CD4-positive, alpha-beta T cell treated with Interleukin-6 for 4 hours (primary cell): ENCODE measurements around the gene CEP350.

ENCODE experiments used
- DNase-seq: peaks from one replicate; pipeline ENCODE4 v3.0.0-alpha.2; 2020; ENCODE audit warnings: mixed read lengths

The CEP350 gene

DNA sequence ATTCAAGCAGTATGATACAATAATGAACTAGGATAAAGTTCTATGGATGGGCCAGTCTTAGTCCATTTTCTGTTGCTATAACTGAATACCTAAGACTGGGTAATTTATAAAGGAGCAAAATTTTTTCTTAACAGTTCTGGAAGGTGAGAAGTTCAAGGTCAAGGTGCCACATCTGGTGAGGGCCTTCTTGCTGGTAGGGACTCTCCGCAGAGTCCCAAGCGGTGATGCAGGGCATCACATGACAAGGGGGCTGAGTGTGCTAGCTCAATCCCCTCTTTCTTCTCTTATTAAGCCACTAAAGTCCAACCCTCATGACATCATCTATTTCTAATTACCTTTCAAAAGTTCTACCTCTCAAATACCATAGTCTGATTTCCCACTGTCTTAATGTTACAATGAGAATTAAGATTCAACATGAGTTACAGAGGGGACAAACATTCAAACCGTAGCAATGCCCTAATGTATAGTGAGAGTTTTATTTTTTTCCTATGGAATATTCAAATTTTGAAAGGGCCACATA is 107.9 kb downstream of the CEP350 start:
- DNase-seq: no peak

DNA sequence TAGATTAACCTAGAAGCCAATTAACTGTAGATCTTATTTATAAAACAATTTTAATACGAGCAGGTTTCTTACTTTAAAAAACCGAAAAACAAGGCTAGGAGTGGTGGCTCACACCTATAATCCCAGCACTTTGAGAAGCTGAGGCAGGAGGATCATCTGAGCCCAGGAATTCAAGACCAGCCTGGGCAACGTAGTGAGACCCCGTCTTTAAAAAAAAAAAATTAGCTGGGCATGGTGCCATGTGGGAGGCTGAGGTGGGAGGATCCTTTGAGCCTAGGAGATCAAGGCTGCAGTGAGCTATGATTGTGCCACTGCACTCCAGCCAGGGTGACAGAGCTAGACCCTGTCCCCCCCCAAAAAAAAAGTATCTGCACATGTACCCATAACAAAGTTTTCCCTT is 110.8 kb downstream of the CEP350 start:
- DNase-seq: no peak

- DNase-seq: no peak
These were observed 111.5 kb downstream of the CEP350 start for GRCh38 chr1:180066150-180066549.

- DNase-seq: no peak
These were observed 115.7 kb downstream of the CEP350 start for GRCh38 chr1:180070286-180070685.

DNA sequence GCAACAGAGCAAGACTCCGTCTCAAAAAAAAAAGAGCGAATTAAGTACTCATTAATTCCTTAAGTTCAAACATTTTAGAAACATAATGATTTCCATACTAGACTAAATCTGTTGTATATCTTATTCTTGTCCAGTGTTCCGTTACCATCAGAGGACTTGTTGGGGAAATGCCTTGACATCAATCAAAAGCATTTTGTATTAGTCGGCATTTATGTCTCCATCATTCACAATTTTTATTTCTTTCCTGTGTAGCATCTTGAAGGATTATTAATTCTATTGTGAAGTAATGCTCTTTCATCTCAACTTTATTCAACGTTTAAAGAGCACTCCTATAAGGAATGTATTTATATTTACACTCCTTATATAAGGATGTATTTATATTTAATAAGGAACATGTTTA is 117.1 kb downstream of the CEP350 start:
- DNase-seq: no peak

DNA sequence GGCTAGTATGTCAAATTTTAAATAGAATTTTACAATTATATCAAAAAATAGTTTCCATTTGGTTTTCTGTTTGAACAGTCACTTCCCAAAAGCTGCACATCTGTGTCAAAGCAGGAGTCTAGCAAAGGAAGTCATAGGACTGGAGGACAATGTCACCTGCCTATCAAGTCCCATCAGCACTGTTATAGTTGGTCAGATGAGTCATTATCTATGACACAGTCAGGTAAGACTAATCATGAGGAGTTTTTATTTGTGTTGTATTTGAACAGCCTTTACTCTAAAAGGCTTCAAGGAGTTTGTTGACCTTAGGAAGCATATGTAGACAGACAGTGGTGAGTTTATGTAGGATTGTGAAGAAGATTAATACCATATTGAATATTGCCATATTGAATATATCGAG is 125.8 kb downstream of the CEP350 start:
- no peak for DNase-seq

DNA sequence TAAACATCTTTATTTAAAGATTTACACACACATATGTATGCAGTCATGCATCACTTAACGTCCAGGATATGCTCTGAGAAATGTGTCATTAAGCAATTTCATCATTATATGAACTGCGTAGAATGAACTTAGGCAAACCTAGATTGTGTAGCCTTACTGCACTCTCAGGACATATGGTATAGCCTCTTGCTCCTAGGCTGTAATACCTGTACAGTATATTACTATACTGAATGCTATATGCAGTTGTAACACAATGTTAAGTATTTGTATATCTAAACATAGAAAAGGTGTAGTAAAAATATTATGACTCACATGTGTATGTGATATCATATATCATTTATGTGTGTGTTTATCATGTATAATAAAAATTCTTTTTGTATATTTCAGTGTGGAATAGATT is 126.9 kb downstream of the CEP350 start:
- DNase-seq: no peak

DNA sequence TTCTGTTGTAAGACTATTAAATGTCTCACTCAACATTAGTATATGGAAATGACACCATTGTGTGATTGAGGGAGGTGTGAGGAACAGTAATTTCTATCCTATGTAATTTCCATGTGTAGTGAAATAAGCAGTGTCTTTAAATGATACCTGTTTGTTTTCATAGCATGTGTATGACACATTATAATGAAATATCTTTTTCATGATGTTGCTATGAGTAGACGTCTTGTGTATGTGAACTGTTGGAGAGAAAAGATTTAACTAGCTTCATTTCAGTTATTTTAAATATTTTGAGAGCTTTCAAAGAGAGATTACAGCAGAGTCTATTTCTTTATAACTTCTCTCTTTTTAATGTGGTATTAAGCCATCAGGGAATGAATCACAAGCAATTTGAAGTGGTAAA is 128.6 kb downstream of the CEP350 start:
- DNase-seq: no peak

DNA sequence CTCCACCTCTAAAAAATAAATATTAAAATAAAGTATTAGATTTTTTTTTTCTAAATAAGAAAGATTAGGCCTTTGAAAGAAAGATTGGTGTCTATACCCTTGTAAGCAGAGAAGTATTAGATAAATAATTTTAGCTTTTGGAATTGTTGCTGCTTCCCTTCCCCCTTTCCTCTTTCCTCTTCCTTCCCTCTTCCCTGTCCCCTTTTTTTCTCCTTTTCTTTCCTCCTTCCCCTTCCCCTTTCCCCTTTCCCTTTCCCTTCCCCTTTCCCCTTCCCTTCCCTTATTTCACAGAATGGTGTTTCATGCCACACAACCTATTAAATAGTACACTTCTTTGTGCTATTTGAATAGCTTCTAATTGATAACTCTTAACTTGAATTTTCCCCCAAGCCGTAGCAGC is 130.3 kb downstream of the CEP350 start:
- DNase-seq: no peak

- DNase-seq: no peak
These were observed 130.7 kb downstream of the CEP350 start for GRCh38 chr1:180085331-180085730.

GRCh38 chr1:180092931-180093650 is 138.5 kb downstream of the CEP350 start:
- DNase-seq: no peak

DNA sequence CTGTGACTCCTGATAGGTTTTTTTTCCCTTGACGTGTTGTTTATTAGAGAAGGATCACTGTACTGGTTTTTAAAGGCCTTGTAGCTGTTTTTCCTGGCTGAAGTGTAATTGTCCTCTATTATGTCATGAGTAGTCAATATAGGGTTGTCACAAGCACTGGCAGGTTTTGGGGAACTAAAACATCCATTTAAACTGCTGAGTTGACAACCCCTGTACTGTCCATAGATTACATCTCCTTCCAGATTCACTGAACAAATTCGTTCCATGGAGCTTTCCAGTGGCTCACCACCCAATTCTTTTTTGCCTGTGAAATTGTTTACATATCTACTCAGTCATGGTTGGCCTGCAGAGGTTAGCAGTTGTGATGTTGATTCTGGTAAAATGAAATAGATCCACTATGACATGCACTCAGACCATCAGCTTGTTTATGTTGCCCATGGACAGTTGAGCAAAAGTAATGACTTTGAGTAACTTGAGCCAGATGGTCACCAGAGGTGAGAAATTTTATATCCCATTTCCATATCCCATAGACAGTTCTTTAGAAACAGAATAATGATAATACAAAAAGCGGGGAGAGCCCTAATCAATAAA is 140.2 kb downstream of the CEP350 start:
- no peak for DNase-seq

DNA sequence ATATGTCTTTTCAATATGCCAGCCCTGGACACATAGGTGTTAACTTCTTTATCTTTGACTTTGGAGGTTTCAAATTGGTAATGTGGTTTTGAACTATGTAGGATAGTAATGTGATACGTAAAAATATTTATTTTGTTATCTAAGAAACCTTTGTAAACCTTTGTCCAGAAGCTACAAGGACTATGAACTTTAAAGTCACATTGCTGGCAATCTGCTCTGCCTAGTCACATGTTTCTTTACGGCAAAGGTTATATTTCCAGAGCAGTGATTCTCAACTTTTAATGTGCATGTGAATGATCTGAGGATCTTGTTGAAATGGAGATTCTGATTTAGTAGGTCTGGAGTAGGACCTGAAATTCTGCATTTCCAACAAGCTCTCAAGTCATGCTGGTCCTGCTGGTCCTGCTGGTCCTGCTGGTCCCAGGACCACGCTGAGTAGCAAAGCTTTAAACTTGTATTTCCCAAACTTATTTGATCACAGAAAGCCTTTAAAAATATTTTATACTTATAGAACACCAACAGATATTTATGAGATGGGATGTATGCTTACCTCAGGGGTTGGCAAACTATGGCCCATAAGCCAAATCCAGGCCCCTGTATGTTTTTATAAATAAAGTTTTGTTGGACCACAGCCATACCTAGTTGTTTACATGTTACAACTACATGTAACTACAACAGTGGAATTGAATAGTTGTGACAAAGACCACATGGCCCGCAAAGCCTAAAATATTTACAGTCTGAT is 142.1 kb downstream of the CEP350 start:
- no peak for DNase-seq

DNA sequence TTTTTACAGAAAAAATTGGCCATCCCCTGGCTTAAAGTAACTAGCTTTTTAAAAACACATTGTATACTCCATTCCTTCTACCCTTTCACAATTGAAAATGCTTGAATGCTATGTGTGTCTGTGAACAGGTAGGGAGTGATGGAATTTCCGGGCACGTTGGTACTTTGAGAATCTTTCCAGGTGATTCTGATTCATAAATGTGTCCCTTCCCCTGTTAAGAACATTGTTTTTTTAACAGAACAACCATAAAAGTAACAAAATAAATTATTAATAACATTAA is 142.7 kb downstream of the CEP350 start:
- no peak for DNase-seq

DNA sequence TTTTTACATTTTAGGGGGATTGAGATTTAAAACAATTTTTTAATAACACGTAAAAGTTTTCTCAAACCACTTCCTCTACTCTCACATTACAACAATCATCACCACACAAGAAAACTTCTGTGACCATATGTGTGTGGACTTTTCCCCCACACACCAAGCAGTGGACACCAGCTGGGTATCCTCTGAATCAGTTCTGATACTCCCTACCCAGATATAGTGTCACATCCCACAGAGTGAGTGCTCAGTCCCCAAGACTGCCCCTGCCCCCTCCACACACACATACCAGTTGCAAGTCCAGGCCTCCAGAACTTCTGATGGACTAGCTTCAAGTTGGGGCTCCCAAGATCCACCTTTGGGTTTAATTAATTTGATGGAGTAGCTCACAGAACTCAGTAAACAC is 146.8 kb downstream of the CEP350 start:
- DNase-seq: no peak

DNA sequence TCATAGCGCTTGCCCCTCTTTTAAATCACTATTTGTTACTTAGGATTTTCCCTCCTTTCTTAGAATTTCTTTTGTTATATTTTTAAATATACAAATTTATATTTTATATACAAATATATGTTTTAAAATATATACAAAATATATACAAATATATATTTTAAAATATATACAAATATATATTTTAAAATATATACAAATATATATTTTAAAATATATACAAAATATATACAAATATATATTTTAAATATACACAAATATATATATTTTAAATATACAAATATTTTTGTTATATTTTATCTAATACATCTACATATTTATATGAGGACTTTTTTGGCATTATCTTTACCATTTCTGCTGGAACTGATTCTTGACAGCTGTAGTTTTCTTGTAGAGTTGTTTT is 149.2 kb downstream of the CEP350 start:
- DNase-seq: no peak

DNA sequence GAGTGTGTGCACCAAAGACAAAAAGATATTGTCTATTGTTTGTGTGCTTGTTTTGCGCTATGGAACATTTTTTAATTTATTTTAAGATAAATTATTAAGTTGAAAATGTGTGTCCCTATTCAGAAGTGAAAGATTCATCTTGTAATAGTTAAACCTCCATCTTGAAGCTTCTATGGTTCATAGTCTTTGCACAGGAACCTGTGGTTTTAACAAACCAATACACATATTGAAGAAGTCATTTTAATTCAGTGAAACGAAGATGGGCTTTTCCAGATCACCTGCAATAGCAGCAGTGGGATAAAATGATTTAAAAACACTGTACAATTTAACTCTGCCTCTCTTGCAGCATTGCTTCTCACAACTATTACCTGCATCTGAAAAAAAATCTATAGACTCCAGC is 157.5 kb downstream of the CEP350 start:
- DNase-seq: no peak

DNA sequence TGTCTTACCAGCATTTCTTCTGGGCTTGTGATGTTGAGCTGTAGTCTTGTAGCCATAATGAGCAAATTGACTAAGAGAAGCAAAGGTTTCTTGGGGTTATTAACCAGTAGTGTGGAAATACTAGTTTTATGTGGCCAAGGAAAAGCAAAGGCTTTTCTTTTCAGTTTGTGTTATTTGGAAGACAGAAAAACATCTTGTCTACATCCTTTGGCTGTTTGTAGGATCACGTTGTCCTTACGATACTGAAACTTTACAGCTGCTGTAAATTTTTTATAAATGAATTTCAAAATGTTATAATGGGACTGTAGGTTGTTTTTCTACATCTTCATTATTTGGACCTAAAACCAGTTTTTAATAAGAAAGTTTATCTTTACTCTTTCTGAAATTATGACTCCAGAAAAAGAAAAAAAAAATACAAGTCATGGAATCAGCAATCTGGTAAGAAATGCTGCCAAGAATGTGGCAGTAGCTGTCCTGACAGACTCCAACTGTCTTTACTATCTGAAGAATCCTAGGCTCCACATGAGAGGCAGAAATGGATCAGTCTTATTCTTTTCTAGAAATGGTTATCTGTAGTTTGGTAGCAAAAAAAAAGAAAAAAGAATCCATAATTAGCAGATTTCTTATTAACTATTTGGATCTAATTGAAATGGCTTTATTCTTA is 158.5 kb downstream of the CEP350 start:
- DNase-seq: no peak

GRCh38 chr1:180114396-180114945 is 159.9 kb downstream of the CEP350 start:
- DNase-seq: no peak

- no peak for DNase-seq
These were observed 162.6 kb downstream of the CEP350 start for GRCh38 chr1:180116964-180117763.

- no peak for DNase-seq
These were observed 163.1 kb downstream of the CEP350 start for GRCh38 chr1:180117764-180118116.

DNA sequence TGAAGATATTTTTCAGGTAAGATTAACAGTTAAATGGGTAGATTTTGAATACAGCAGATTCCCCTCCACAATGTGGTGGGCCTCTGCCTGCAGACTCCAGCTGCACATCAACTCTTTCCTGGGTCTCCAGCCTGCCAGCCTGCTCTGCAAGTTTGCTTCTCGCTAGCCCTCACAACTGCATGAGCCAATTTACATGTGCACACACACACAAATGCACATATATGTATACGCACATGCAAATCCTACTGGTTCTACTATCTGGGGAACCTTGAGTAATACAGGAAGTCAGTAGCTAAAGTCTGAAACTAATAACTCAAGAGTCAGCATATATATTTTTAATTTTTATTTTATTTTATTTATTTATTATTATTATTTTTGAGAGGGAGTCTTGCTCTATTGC is 165.2 kb downstream of the CEP350 start:
- no peak for DNase-seq

- DNase-seq: no peak
These were observed 168.9 kb downstream of the CEP350 start for GRCh38 chr1:180123463-180123936.
